Lower leg skin (tissue), 4 donors: Measurements from ENCODE around the gene PPP4R2. TPM values are rescaled to one million over a fixed set of nuclear protein-coding genes. Genes with fewer than 3 reads are reported as not detected.

Source experiments
- DNase-seq, 2 donors: peaks; one replicate each; pipeline ENCODE4 v3.0.0-alpha.2; 2019; ENCODE audit warnings: low spot score in 2 of 2
- H3K4me3 ChIP-seq: fragments of 200-600 bp; sonication (generic); 2 replicates; pipeline ENCODE4 v1.5.1; 2017; ENCODE audit warnings: mild to moderate bottlenecking, low read depth; ENCODE audit not compliant: poor library complexity, severe bottlenecking
- POLR2A ChIP-seq, 2 donors: fragments of 450-650 bp; IDR thresholded peaks; one replicate each; pipeline ENCODE4 v1.6.1; 2016 to 2017; ENCODE audit warnings: antibody characterized with exemption in 2 of 2, mild to moderate bottlenecking in 1 of 2, moderate library complexity in 1 of 2
- WGBS, 2 donors: methylation state at CpG; one replicate each; pipeline ENCODE4 v1.1.5; 2018; 5-methylcytosine and 5-hydroxymethylcytosine counted together
- intact Hi-C: fragments of 100-400 bp; cut with DNase I; formaldehyde crosslinking; loops from one replicate; pipeline ENCODE4 v1.15.0; 2023; ENCODE audit warnings: low total_unique reads
- total RNA-seq, 4 donors: library from RNA; depleted of rRNA; stranded (reverse); fragments of >200 nt; gene quantifications; one replicate each; pipeline ENCODE4 v1.1.0, GENCODE V29; 2016
- TF ChIP-seq, protein P1 (sequence below), 3 donors: fragments of 450-650 bp; IDR thresholded peaks; one replicate each; pipeline ENCODE4 v1.5.1; 2016; ENCODE audit warnings: antibody characterized with exemption in 3 of 3, mild to moderate bottlenecking in 3 of 3, moderate library complexity in 2 of 3

The PPP4R2 gene
- total RNA-seq, 4 donors from 2014 or later: 29.3 to 34.9 (median 30.7) TPM

DNA sequence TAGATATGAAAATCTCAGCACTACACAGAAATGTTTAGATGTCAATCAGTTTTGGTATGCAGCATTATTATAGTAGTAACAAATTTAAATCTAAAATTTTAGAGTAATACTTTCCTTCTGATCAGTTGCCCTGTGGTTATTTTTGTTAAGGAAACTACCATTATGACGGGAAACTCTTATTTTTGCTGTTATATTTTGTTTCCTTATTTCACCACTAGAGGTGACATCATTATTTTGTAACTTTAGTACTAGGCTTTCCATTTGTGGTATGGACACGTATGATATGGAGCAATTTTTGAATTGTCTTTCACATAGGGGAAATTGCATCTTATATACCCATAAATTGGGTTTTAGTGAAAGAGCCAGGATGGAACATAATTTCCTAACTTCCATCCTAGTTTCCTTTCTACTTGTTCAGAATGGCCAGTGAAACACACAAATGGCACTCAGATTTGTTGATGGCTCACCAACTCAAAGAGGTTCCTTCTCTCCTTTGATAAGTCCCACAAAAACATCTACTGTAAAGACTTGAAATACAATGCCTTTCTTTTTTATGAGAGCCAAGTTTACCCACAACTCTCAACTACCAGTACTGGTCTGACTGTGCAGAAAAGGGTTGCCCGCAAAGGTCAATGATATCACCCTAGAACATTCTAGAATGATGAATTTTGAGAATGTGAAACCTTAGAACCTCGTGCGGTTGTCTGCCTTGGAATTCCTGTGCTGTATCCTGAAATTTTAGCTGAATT lies 19.4 kb upstream of the PPP4R2 start:
- WGBS, 2 donors: 81% methylated on average over 5 of the region's 5 CpGs
- intact Hi-C loops: no loop called here
- H3K4me3 ChIP-seq: no peak overlapping the region
- DNase-seq: no peak
- no peak for TF ChIP-seq POLR2A (IDR thresholded peaks at IDR 0.05)
- TF ChIP-seq, protein P1, sequence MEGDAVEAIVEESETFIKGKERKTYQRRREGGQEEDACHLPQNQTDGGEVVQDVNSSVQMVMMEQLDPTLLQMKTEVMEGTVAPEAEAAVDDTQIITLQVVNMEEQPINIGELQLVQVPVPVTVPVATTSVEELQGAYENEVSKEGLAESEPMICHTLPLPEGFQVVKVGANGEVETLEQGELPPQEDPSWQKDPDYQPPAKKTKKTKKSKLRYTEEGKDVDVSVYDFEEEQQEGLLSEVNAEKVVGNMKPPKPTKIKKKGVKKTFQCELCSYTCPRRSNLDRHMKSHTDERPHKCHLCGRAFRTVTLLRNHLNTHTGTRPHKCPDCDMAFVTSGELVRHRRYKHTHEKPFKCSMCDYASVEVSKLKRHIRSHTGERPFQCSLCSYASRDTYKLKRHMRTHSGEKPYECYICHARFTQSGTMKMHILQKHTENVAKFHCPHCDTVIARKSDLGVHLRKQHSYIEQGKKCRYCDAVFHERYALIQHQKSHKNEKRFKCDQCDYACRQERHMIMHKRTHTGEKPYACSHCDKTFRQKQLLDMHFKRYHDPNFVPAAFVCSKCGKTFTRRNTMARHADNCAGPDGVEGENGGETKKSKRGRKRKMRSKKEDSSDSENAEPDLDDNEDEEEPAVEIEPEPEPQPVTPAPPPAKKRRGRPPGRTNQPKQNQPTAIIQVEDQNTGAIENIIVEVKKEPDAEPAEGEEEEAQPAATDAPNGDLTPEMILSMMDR (IDR thresholded peaks at IDR 0.05): no peak

DNA sequence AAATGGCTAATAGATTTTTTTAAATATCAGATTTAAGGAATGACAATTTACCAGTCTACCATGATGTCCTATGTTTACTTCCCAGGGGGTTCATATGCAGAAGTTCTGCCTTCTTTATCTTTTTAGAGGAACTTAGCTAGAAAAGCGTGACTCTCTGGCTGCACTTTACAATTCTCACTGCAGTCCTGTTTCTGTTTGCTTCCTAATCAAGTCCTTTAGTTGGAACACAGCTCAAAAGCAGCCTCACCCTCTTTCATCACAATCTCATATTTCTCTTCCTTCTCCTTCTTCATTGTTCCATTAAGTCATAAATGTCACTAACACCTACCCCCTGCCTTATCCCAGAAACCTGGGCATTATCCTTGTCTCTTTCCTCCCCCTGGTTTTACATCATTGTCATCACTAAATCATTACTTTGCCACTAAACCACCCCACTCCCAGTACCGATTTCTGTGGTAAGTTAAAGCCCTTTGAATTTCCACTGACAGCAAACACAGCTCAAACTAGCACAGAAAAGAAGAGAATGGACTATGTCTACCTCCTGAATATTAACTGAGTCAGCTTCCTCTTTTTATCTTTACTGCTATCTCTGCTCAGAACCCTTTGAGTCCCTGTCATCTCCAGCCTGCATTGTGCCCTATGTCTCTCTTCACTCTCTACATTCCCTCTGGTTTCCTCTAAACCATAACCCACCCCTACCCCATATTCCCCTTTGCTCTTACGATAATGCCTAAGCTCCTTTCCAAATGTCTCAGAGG lies 13.8 kb upstream of the PPP4R2 start:
- 81 to 83% methylated on average over 3 of the region's 3 CpGs for WGBS, 2 donors
- DNase-seq: no peak
- H3K4me3 ChIP-seq: no peak overlapping the region
- TF ChIP-seq POLR2A (IDR thresholded peaks at IDR 0.05): no peak
- TF ChIP-seq, protein P1 (IDR thresholded peaks at IDR 0.05): no peak
- intact Hi-C loops: no loop called here

DNA sequence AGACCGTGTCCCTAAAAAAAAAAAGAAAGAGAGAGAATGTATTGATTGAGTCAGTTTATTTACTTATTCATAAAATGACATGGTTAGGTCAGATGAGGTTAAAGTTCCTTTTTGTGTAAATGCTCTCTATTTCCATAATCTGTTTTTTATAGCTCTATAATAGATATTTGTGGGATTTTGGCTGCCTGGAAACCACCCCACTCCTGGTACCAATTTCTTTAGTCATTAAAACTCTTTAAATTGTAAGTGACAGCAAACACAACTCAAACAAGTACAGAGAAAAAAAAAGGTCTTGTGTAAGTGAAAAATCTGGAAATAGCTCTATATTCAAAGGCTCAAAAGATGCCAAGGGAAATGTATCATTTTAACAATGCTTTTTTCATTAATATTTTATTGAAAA lies 11.0 kb upstream of the PPP4R2 start:
- 70 to 91% methylated on average over 1 of the region's 1 CpG for WGBS, 2 donors
- no peak for DNase-seq
- intact Hi-C loops: no loop called here
- TF ChIP-seq, protein P1 (IDR thresholded peaks at IDR 0.05): no peak
- TF ChIP-seq POLR2A (IDR thresholded peaks at IDR 0.05): no peak
- no peak overlapping the region for H3K4me3 ChIP-seq

DNA sequence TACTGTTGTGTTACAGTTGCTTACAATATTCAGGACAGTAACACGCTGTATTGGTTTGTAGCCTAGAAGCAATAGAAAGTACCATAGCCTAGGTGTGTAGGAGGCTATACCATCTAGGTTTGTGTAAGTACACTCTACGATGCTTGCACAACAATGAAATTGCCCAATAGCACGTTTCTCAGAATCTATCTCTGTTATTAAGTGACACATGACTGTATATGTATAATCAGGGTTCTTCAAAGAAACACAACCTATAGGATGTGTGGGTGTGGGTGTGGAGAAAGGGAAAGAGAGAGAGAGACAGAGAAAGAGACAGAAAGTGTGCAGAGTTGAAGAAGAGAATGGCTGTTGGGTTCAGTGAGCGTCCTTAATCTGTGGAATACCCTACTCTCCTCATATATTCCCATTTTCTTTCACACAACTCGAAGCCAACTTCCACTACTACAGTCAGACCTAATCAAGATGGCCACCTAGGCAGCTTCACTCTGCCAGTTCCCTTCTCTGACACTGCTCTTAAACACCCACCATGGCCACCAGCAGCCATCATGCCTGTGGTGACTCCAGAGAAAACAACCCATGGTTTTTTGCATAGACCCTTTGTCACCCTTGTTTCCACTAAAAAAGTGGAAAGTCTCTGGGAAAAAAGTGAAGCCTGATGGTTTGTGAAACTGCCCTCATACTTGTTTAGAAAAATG lies 5.8 kb upstream of the PPP4R2 start:
- intact Hi-C loops: no loop called here
- TF ChIP-seq, protein P1 (IDR thresholded peaks at IDR 0.05): no peak
- H3K4me3 ChIP-seq: no peak overlapping the region
- DNase-seq: no peak
- WGBS, 2 donors: 76 to 85% methylated on average over 5 of the region's 5 CpGs

DNA sequence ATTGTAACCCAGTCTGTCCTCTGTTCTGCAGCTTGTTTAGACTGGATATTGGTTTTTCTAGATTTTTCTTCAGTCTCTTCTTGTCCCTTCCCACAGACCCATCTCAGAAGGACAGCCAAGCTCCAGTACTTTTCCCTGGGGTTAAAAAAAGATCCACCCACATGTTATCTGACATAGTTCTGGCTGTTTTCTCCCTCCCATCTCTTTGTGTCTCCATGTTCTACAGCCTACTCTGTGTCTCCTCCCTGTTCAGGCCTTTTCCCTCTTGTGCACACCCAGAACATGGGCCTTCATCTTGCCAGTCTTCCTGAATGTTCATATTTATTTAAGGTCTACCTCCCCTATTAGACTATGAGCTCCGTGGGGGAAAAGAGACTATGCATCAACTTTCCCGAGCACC lies 5.1 kb upstream of the PPP4R2 start:
- intact Hi-C loops: no loop called here
- WGBS, 2 donors: 82 to 90% methylated on average over 2 of the region's 2 CpGs
- no peak for DNase-seq
- TF ChIP-seq POLR2A (IDR thresholded peaks at IDR 0.05): no peak
- TF ChIP-seq, protein P1 (IDR thresholded peaks at IDR 0.05): no peak
- no peak overlapping the region for H3K4me3 ChIP-seq
